HG03469 (cell line): ENCODE data around the gene RNF141.

ENCODE experiments used
- ATAC-seq: cut with Tn5 transposase; IDR thresholded peaks from one replicate; pipeline ENCODE4 v1.9.1; 2021; ENCODE audit warnings: mild to moderate bottlenecking, moderate library complexity, moderate number of reproducible peaks; ENCODE audit not compliant: unreplicated experiment

Gene RNF141

DNA sequence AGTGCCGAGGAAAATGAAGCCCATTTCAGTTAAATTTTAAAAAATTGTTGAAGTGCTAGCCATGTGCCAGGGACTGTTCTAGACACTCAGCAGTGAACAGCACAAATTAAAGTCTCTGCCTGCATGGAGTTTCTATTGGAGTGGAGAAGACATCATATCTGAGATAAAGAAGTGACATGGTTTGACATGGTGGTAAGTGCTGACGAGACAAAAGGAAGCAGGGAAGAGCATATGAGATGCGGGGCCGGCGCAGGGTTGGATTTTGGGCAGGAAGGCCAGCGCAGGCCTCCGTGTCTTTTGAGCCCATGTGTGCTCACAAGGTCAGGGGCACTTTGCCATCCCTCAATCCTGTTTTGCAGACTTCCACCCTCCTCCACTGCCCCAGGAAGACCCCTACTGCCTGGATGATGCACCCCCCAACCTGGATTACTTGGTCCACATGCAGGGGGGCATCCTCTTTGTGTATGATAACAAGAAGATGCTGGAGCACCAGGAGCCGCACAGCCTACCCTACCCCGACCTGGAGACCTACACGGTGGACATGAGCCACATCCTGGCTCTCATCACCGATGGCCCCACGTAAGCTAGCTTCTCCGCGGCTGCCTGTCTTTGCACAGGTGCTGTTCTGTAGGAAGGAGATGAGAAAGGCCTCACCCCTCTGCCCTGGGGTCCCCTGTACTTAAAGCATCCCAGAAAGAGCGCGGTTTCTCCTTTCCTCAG is 56.4 kb downstream of the RNF141 start:
- no peak for ATAC-seq

DNA sequence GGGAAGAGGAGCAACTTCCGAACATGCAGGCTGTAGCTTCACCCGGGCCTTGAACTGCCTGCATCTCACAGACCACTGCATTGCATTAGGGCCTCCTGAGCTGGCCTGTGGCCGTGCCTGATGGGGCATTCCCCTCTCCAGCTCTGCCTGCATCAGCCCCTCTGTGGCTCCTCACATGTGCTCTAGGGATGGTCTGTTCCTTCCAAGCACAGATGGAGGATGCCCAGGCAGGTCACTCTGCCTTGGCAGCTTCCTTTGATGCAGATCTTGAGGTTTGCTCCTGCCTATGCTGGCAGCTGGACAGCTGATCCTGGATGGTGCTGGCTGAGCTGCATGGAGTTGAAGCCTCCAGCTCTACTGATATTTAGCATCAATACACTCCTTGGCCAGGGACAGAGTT is 57.4 kb downstream of the RNF141 start:
- no peak for ATAC-seq

DNA sequence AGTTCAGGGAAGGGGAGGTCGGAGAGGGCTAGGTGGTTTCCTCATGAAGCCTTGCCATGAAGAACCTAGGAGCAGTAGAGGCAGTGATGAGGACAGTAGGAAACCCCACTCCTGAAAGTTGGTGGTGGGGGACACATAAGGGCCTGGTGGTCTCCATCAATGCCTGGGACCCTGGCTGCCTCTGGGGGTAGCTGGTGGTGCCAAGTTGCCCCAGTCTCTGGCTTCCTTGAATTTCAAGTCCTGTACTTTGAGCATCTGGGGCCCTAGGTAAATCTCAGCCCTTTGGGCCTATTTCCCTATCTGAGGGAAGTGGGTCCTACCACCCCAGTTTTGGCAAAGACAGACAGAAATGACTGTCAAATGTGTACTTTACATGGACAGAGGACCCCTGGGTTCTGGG is 57.8 kb downstream of the RNF141 start:
- ATAC-seq: no peak

DNA sequence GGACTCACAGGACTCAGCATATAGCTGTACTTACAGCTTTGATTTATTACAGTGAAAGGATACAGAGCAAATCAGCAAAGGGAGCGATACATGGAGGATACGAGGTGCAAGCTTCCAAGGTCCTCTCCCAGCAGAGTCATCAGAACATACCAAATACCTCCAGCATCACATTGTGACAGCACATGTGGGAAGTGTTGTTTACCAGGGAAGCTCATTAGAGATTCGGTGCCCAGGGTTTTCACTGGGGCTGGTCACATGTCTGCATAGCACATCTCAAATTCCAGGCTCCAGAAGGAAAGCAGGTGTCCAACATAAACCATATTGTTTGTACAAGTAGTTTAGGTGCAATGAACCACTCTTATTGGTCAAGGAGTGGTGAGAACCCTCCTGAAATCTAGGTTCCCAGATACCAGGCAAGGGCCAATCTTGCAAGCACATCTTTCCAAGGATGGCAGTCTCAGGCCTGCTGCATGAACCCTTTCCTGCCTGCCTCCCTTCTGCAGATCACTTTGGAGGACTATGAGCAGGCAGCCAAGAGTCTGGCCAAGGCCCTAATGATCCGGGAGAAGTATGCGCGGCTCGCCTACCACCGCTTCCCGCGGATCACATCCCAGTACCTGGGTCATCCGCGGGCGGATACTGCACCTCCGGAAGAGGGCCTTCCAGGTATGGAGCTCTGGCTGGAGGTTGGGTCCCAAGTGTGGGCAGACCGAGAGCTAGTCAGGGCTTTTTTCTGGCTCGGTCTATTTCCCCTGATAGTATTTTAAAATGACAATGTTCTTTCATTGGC is 59.2 kb downstream of the RNF141 start:
- ATAC-seq: no peak

DNA sequence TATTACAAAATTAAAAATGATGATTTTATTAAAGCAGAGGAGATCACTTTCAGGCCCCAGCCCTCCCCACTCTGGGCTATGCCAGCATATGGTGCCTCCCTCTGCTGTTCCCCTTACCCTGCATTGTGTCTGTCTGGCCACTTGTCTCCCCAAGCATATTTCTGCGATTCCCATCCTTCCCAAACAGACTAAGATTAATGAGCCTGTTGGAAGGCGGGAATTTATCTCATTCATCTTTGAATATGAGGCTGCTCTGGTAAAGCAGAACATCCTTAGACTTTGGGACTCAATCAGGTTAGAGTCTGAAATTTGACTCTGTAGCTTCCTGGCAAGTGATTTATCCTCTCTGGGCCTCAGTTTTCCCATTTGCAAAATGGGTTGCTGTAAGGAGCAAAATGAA is 60.2 kb downstream of the RNF141 start:
- ATAC-seq: no peak

DNA sequence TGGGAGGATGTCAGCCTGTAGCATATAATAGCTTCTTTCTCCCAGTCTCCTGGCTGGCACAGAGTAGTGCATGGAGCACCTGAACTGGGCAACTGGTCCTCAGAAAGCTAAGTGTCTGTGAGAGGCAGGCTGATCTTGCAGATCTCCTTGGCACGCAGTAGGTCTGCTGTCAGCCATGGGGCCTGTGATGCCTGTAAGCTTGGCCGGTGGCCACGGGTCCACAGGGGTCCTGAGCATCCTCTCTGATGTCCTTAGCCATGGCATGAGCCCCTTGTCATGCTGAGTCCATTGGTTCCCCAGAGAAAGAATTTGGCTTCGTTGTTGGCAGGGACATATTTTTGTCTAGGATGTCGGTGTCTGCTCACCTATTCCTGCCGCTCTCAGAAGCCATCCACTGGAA is 61.0 kb downstream of the RNF141 start:
- no peak for ATAC-seq

DNA sequence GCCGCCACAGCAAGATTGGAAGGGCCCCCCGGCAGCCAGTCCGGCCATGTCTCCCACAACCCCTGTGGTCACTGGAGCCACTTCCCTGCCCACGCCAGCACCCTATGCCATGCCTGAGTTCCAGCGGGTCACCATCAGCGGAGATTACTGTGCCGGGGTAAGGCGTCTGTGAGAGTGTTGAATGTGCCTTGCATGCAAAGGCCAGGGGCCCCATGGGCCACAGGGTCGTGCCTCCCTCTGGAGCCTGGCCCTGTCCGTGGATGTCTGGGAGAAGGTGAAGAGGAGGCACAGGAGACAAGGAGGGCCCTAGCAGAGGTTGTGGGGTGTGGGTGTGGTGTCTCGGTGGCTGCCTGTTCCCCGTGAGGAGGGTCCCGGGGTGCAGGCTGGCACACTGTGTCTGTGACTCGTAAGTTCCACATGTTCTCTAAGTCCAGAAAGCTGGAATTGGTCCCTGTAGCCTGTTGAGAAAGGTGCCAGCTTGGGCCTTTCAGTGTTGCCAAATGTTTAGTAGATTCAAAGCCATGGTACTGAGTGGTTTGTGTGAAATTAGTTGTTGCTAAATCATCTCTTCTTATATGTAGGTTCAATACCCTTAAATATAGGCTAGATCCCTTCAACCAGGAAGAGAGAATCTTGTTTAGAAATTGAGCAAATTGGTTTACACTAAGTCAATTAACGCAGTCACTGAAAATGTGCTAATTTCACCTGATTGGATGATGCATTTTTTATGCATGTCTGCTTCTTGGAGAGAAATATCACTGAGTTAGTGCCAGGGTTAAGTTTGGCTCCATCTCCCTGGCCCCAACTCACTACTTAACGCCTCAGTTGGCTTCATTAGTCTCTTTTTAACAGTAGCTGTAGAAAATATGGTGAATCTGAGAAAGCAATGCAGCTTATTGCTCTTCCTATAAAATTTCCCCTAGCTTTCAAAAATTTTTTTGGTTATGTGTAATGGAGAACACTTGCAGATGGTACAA is 62.1 kb downstream of the RNF141 start:
- ATAC-seq: no peak

DNA sequence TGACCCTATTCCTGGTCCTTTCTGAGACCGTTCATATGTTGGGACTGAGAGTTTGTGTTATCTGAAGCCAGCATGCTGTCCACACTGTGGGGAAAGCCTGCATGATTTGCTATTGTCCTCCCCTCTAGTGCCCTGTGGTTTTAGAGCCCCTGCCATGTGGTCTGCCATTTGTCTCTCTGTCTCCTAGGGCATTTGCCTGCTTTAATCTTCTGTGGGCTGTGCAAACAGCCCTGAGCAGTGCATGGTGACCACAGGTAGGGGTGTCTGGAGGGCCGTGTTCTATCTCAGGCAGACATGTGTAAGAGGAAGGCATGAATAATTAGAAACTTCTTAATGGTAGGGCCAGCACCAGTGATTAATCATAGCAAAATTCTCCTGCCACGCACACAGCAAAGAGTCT is 62.9 kb downstream of the RNF141 start:
- no peak for ATAC-seq

DNA sequence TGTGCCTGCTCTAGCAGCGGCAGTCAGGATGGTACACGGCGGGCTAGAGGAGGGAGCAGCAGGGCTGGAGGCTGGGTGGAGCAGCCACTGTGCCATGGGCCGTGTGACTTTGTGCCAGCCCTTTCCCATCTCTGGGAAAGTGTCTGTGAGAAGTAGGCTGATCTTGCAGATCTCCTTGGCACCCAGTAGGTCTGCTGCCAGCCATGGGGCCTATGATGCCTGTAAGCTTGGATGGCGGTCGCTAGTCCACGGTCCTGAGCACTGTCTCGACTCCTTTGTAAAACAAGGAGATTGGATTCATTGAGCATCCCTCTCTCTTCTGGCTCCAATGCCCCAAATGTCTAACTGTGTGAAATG is 63.3 kb downstream of the RNF141 start:
- ATAC-seq: no peak

DNA sequence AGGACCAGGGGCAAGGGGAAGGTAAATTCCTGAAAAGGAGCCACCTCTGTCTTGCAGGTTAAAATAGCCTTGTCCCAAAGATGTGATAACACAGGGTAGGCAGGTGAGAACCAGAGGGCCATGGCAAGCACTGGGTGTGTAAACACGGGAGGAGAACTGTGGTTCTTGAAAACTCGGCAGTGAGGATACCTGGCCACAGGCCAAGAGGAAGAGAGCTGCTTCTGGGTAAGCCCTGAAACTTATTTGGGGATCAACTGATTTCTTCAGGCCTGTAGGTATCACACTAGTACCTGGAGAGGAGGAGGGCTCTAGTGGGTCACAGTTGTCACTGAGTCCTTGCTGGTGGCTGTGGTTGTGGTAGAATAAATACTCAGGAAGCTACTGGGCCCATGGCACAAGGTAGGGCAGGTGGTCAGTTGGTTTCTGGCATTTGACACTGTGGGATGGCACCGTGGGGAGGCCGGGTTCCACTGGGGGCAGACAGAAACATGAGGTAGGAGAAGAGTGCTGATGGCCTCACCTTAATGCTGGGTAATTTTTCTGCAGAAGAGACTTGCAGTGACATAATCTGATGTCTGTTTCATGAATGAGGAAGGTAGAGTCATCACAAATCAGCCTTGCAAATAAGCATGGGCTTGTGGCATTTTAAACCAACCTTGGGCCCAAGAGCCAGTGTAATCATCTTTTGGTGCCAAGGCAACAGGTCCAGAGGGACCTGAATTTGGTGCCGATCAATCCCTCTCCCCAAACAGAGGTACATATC is 63.9 kb downstream of the RNF141 start:
- no peak for ATAC-seq

DNA sequence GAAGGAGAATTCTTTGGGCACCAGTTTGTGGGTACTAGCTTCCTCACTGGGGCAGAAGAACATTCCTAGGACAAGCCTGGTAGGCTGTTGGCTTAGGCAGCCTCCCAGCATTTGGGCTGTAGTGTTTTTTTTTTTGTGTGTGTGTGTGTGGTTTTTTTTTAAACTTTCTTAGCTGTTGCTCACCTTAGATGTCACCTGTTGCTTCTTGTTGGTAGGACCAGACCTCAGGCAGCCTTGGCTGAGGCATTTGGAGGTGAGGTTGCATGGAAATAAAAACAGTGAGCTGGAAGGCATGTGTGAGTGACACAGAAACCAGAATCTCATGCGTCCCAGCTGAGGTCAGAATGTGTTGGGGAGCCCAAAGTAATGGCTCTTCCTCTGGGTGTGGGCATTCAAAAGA is 64.6 kb downstream of the RNF141 start:
- no peak for ATAC-seq

DNA sequence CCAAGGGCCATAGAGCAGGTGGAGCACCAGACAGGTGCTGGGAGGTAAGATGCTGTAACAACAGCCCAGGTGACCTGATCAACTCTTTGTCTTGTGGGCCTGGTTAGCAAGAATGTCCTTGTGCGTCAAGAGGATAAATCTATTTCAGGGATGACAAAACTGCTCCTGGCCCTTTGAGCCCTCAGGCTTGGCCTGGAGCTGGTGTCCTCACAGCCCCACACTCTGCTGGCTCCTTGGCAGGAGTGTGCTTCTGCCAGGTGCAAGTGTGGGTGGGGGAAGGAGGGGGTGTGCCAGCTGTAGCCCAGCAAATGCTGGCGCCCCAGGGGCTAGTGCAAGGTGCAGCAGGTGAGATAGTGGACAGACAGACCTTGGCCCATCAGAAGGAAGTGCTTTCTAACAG is 66.4 kb downstream of the RNF141 start:
- ATAC-seq: no peak

DNA sequence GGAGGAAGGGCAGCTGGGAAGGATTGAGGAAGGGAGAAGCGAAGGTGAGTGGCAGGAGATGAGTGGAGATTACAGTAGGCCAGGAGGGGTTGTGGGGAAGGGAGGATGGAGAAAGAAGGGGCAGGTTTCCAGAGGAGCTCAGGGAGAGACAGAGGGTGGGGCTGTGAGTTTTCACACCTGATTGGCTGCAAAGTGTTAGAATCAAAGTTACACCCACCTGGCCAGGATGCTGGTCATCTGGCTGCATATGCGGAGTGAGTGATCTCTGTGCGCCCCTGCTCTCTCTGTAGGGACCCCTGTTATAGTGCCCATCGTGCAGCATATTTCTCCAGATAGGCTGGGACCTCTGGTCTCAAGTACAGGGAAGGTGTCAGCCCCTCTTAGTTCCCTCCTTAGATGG is 67.6 kb downstream of the RNF141 start:
- no peak for ATAC-seq

DNA sequence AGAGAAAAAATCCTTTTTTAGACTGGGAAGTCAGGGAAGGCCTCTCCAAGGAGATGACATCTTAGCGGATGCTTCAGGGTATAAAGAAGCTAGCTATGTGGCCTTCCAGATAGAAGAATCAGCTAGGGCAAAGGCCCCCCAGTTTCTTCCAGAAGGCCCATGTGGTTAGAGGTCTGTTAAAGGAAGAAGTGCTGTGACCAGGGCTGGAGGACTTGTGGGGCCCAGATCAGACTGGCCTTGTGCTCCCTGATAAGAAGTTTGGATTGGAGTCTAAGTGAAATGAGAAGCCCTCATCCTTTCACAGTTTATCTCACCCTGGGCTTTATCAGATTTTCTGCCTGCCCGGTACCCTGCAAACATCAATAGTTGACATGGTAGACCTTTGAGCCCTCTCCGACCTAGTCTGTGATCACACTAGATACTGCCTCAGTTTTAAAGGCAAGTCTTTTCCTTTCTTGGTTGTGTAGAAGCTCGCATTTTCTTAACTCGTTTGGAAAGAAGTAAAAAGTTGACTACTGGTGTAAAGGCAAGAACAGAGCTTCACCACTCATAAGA is 78.2 kb downstream of the RNF141 start:
- no peak for ATAC-seq
